CD4-positive, CD25-positive, alpha-beta regulatory T cell (primary cell): Measurements from ENCODE around the gene NEK9. TPM values are rescaled to one million over a fixed set of nuclear protein-coding genes. Genes with fewer than 3 reads are reported as not detected.

Experiments
- ATAC-seq, 2 donors: fragments of 150-1000 bp; cut with Tn5 transposase; one replicate each; pipeline ENCODE4 v1.10.0; 2021; ENCODE audit warnings: low read depth in 2 of 2, moderate number of reproducible peaks in 2 of 2, moderate library complexity in 1 of 2
- DNase-seq, 3 donors: peaks; one replicate each; pipeline versions ENCODE4 v3.0.0 to v3.0.0-alpha.2; 2012 to 2022; ENCODE audit warnings: mixed read lengths in 1 of 3
- H3K27ac ChIP-seq: one replicate; pipeline ENCODE4 v1.7.0; 2013; ENCODE audit warnings: mild to moderate bottlenecking, low read length; ENCODE audit not compliant: insufficient read depth, poor library complexity, severe bottlenecking
- H3K27me3 ChIP-seq: one replicate; pipeline ENCODE4 v1.7.0; 2013; ENCODE audit warnings: low read length; ENCODE audit not compliant: control insufficient read depth, insufficient read depth
- H3K36me3 ChIP-seq: one replicate; pipeline ENCODE4 v1.7.0; 2013; ENCODE audit warnings: mild to moderate bottlenecking, low read length, moderate library complexity; ENCODE audit not compliant: control insufficient read depth, insufficient read depth
- H3K4me1 ChIP-seq: 2 replicates; pipeline ENCODE4 v1.7.0; 2013; ENCODE audit warnings: mild to moderate bottlenecking, low read length; ENCODE audit not compliant: insufficient read depth, control insufficient read depth, poor library complexity, severe bottlenecking
- H3K4me3 ChIP-seq: one replicate; pipeline ENCODE4 v1.7.0; 2013; ENCODE audit warnings: low read depth, mild to moderate bottlenecking, low read length, moderate library complexity
- H3K9me3 ChIP-seq, 2 experiments: 1 replicate in 1 of 2; 2 replicates in 1 of 2; pipeline ENCODE4 v1.7.0; 2013; ENCODE audit warnings: low read length in 2 of 2, mild to moderate bottlenecking in 1 of 2, moderate library complexity in 1 of 2; ENCODE audit not compliant: control insufficient read depth in 2 of 2
- H3K27ac Mint-ChIP-seq, 3 donors: one replicate each; pipeline ENCODE4 v1.8.0; 2020 to 2022; ENCODE audit warnings: mild to moderate bottlenecking in 3 of 3, mixed read lengths in 3 of 3, moderate library complexity in 2 of 3
- H3K27me3 Mint-ChIP-seq: one replicate; pipeline ENCODE4 v1.8.0; 2022; ENCODE audit warnings: mild to moderate bottlenecking, mixed read lengths
- H3K36me3 Mint-ChIP-seq: one replicate; pipeline ENCODE4 v1.8.0; 2020; ENCODE audit warnings: mixed read lengths
- H3K4me1 Mint-ChIP-seq, 4 donors: one replicate each; pipeline ENCODE4 v1.8.0; 2020 to 2022; ENCODE audit warnings: mixed read lengths in 4 of 4, mild to moderate bottlenecking in 1 of 4
- H3K4me3 Mint-ChIP-seq, 4 donors: one replicate each; pipeline ENCODE4 v1.8.0; 2020 to 2022; ENCODE audit warnings: mild to moderate bottlenecking in 4 of 4, mixed read lengths in 4 of 4, moderate library complexity in 3 of 4
- H3K9me3 Mint-ChIP-seq, 7 donors: one replicate each; pipeline ENCODE4 v1.8.0; 2020 to 2022; ENCODE audit warnings: mixed read lengths in 7 of 7, mild to moderate bottlenecking in 3 of 7, moderate library complexity in 2 of 7
- polyA plus RNA-seq, 4 donors: library from polyadenylated mRNA; unstranded; fragments of 300-500 nt; fragmentation: Illumina TruSeq; gene quantifications; one replicate each; pipeline ENCODE4 v1.2.3, GENCODE V29; 2021
- total RNA-seq: library from RNA; stranded (reverse); gene quantifications from one replicate; pipeline ENCODE4 v1.2.3, GENCODE V29; 2022

NEK9 gene
- total and polyA plus RNA-seq, 5 donors from 2014 or later: 10.8 to 58.4 (median 12.6) TPM

DNA sequence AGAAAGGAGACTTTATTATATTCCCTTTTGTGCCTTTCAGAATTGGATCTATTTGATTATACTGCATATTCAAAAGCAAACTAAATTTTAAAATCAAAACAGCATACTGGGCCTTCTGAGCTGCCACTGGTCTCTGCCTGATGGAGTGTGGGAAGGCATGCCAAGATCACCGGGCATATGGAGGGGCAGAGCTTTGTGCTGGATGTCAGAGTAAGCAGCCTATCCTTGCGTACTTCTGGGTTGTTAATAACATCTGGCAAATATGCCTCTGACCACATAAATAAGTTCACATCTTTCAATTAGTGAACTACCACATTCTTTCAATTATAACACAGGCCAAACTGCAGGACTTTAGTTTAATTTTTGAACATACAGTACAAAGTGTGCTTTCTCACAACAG lies 93.9 kb downstream of the NEK9 start:
- no peak overlapping the region for H3K4me3 Mint-ChIP-seq
- peaks cover 0 to 6% (median 0%) of the 10 kb centered on the region in 4 donors for H3K4me1 Mint-ChIP-seq
- H3K36me3 Mint-ChIP-seq: peaks cover 43% of the 10 kb centered on the region
- Histone ChIP-seq H3K27ac (no peak overlapping the region), H3K27me3 (no peaks in the 10 kb centered on the region), H3K4me3 (no peak overlapping the region), H3K36me3 (peaks cover 24% of the 10 kb centered on the region), H3K9me3 (no peaks in the 10 kb centered on the region), H3K4me1 (no peaks in the 10 kb centered on the region)
- no peak for ATAC-seq
- H3K27ac Mint-ChIP-seq: no peak overlapping the region
- no peaks in the 10 kb centered on the region for H3K27me3 Mint-ChIP-seq
- no peaks in the 10 kb centered on the region for H3K9me3 Mint-ChIP-seq
- DNase-seq: no peak

DNA sequence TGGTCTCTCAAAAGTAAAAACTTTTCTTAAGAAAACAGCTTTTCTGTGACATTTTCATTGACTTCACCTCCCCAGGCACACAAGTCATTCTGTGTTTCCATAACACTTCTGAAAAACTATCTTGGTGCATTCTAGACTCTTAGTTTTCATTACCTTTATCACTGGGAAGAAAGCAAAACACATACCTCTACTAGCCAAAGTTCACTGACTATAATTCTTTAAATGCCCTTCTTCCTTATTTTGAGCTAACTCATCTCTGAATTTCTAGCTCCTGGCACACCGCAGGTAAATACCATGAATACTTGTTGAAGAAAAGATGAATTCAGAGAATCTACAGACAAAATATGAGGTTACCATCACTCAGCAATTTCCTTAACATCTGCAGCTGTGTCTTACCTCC lies 96.7 kb downstream of the NEK9 start:
- Histone ChIP-seq H3K4me1 (no peaks in the 10 kb centered on the region), H3K27me3 (no peaks in the 10 kb centered on the region), H3K27ac (no peak overlapping the region), H3K36me3 (peaks cover 27% of the 10 kb centered on the region), H3K9me3 (no peaks in the 10 kb centered on the region), H3K4me3 (no peak overlapping the region)
- Mint-ChIP-seq H3K4me1 (no peaks in the 10 kb centered on the region), H3K9me3 (no peaks in the 10 kb centered on the region), H3K27ac (peak overlapping the region in 1 of 3 donors; percentile 39), H3K36me3 (peaks cover 28% of the 10 kb centered on the region), H3K27me3 (no peaks in the 10 kb centered on the region), H3K4me3 (no peak overlapping the region)
- DNase-seq: no peak
- no peak for ATAC-seq

Other genes with a start within 250 kb of the NEK9 start
- gene DLST, start 245.1 kb downstream of the NEK9 start, total RNA-seq: 122 TPM
- gene DLST, start 245.1 kb downstream of the NEK9 start, polyA plus RNA-seq: 10 to 100 TPM in 2 of 4 donors, 1 to 10 TPM in 2; 8.1 to 11.7 (median 10.2) TPM
- gene RPS6KL1, start 203.8 kb downstream of the NEK9 start, total RNA-seq: 4.5 TPM
- 1 to 10 TPM in 2 of 4 donors, under 1 TPM in 2; 0.27 to 3.4 (median 1.4) TPM for gene RPS6KL1, start 203.8 kb downstream of the NEK9 start, polyA plus RNA-seq
- gene PGF, start 171.5 kb downstream of the NEK9 start, total RNA-seq: not detected
- gene PGF, start 171.5 kb downstream of the NEK9 start, polyA plus RNA-seq: under 1 TPM in 1 of 4 donors, not detected in 3; 0.44 TPM
- gene EIF2B2, start 124.1 kb downstream of the NEK9 start, total RNA-seq: 24.2 TPM
- 10 to 100 TPM; 39.9 to 61.6 (median 49.8) TPM for gene EIF2B2, start 124.1 kb downstream of the NEK9 start, polyA plus RNA-seq
- 18.9 TPM for gene MLH3, start 75.6 kb downstream of the NEK9 start, total RNA-seq
- gene MLH3, start 75.6 kb downstream of the NEK9 start, polyA plus RNA-seq: 10 to 100 TPM in 2 of 4 donors, 1 to 10 TPM in 2; 7.2 to 14.8 (median 10.9) TPM
- gene ACYP1, start 63.0 kb downstream of the NEK9 start, total RNA-seq: 21.9 TPM
- 10 to 100 TPM; 17.0 to 27.5 (median 20.0) TPM for gene ACYP1, start 63.0 kb downstream of the NEK9 start, polyA plus RNA-seq
- 0.99 TPM for gene ZC2HC1C, start 57.4 kb downstream of the NEK9 start, total RNA-seq
- gene ZC2HC1C, start 57.4 kb downstream of the NEK9 start, polyA plus RNA-seq: under 1 TPM in 3 of 4 donors, not detected in 1; 0.49 to 0.95 (median 0.81) TPM
- 128 TPM for gene TMED10, start 49.6 kb upstream of the NEK9 start, total RNA-seq
- 100 to 1,000 TPM; 238 to 265 (median 250) TPM for gene TMED10, start 49.6 kb upstream of the NEK9 start, polyA plus RNA-seq
- gene FOS, start 151.8 kb upstream of the NEK9 start, total RNA-seq: 1,673 TPM
- gene FOS, start 151.8 kb upstream of the NEK9 start, polyA plus RNA-seq: 100 to 1,000 TPM in 2 of 4 donors, 10 to 100 TPM in 2; 56.8 to 145 (median 104) TPM